Smooth muscle cell (in vitro differentiated cells): ENCODE data around the gene RAB8B. TPM values are rescaled to one million over a fixed set of nuclear protein-coding genes. Genes with fewer than 3 reads are reported as not detected.
A peak's percentile ranks its signal among the peaks of the same experiment; 100 is the strongest.

Source experiments
- DNase-seq: peaks from one replicate; lab custom pipeline; 2025; ENCODE audit not compliant: unreplicated experiment; lab: John Stamatoyannopoulos, UW
- H2AFZ ChIP-seq: fragments of 200-600 bp; sonication (generic); 2 replicates; pipeline ENCODE4 v1.6.0; 2016; ENCODE audit warnings: antibody characterized with exemption, low read depth, mild to moderate bottlenecking
- H3F3A ChIP-seq: fragments of 200-600 bp; sonication (generic); 2 replicates; pipeline ENCODE4 v1.6.0; 2017; ENCODE audit warnings: antibody characterized with exemption, low read depth
- H3K27ac ChIP-seq: fragments of 200-600 bp; sonication (generic); 2 replicates; pipeline ENCODE4 v1.5.1; 2016; ENCODE audit warnings: low read depth, mild to moderate bottlenecking
- H3K27me3 ChIP-seq: fragments of 200-600 bp; sonication (generic); 2 replicates; pipeline ENCODE4 v1.6.1; 2016; ENCODE audit warnings: low read depth, mild to moderate bottlenecking
- H3K36me3 ChIP-seq: fragments of 200-600 bp; sonication (generic); 2 replicates; pipeline ENCODE4 v1.5.1; 2016; ENCODE audit warnings: low read depth
- H3K4me1 ChIP-seq: fragments of 200-600 bp; sonication (generic); 2 replicates; pipeline ENCODE4 v1.5.1; 2016; ENCODE audit warnings: low read depth
- H3K4me2 ChIP-seq: fragments of 200-600 bp; sonication (generic); 2 replicates; pipeline ENCODE4 v1.6.0; 2016; ENCODE audit warnings: mild to moderate bottlenecking
- H3K4me3 ChIP-seq: fragments of 200-600 bp; sonication (generic); 2 replicates; pipeline ENCODE4 v1.5.1; 2016; ENCODE audit warnings: mild to moderate bottlenecking
- H3K79me2 ChIP-seq: fragments of 200-600 bp; sonication (generic); 2 replicates; pipeline ENCODE4 v1.6.0; 2016; ENCODE audit warnings: low read depth, mild to moderate bottlenecking
- H3K9ac ChIP-seq: fragments of 200-600 bp; sonication (generic); 2 replicates; pipeline ENCODE4 v1.6.0; 2016; ENCODE audit warnings: low read depth
- H3K9me3 ChIP-seq: fragments of 200-600 bp; sonication (generic); replicated peaks from 2 replicates; pipeline ENCODE4 v1.5.1; 2016; ENCODE audit warnings: low read depth
- H4K20me1 ChIP-seq: fragments of 200-600 bp; sonication (generic); 2 replicates; pipeline ENCODE4 v1.6.0; 2016; ENCODE audit warnings: low read depth
- WGBS: methylation state at CpG from one replicate; pipeline ENCODE4 v1.1.7; 2016; ENCODE audit warnings: low lambda C conversion rate; 5-methylcytosine and 5-hydroxymethylcytosine counted together
- polyA plus RNA-seq: library from polyadenylated mRNA; unstranded; fragments of >200 nt; fragmentation: Nextera tagmentation; extraction: Ambion mirVana; gene quantifications from 2 replicates; pipeline ENCODE4 v1.2.1, GENCODE V29; 2016
- total RNA-seq: library from RNA; depleted of rRNA; stranded (reverse); fragments of >200 nt; gene quantifications from 2 replicates; pipeline ENCODE4 v1.2.3, GENCODE V29; 2014
- TF ChIP-seq, protein P1 (sequence below): fragments of 200-600 bp; sonication (generic); IDR thresholded peaks from 2 replicates; pipeline ENCODE4 v1.5.1; 2017; ENCODE audit warnings: borderline replicate concordance, mild to moderate bottlenecking, antibody characterized with exemption; ENCODE audit not compliant: insufficient read depth, poor library complexity, severe bottlenecking

RAB8B gene
- total and polyA plus RNA-seq, 2 experiments from 2014 or later = 11.5 to 34.7 TPM

DNA sequence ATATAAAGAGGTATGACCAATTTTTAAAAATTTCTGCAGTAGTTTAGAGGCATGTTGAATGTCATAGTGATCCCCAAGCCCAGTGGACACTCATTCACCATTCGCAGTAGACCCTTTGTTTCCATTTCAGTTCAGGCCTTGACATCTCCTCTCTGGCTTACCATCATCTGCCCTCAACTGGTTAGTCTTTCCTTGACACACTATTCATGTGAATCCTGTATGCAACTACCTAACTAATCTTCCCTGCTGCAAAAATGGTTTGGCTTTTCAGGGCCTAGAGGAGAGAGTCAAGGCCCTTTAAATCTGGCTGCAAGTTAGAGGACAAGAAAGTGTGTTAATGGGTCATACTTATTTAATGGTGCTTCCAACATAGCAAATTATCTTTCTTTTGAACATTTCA, 98.9 kb downstream of the RAB8B start:
- Histone ChIP-seq H3K9ac (no peak overlapping the region), H3K27ac (no peak overlapping the region), H3K9me3 (no peaks in the 10 kb centered on the region), H4K20me1 (no peaks in the 10 kb centered on the region), H3K27me3 (no peaks in the 10 kb centered on the region), H3K36me3 (no peaks in the 10 kb centered on the region), H3K4me3 (no peak overlapping the region), H3F3A (peaks cover 8% of the 10 kb centered on the region), H3K4me1 (peaks cover 9% of the 10 kb centered on the region), H2AFZ (no peak overlapping the region), H3K4me2 (no peak overlapping the region), H3K79me2 (no peaks in the 10 kb centered on the region)
- TF ChIP-seq, protein P1, sequence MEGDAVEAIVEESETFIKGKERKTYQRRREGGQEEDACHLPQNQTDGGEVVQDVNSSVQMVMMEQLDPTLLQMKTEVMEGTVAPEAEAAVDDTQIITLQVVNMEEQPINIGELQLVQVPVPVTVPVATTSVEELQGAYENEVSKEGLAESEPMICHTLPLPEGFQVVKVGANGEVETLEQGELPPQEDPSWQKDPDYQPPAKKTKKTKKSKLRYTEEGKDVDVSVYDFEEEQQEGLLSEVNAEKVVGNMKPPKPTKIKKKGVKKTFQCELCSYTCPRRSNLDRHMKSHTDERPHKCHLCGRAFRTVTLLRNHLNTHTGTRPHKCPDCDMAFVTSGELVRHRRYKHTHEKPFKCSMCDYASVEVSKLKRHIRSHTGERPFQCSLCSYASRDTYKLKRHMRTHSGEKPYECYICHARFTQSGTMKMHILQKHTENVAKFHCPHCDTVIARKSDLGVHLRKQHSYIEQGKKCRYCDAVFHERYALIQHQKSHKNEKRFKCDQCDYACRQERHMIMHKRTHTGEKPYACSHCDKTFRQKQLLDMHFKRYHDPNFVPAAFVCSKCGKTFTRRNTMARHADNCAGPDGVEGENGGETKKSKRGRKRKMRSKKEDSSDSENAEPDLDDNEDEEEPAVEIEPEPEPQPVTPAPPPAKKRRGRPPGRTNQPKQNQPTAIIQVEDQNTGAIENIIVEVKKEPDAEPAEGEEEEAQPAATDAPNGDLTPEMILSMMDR = no peak
- WGBS = 73% methylated on average over 1 of the region's 1 CpG
- no peak for DNase-seq

DNA sequence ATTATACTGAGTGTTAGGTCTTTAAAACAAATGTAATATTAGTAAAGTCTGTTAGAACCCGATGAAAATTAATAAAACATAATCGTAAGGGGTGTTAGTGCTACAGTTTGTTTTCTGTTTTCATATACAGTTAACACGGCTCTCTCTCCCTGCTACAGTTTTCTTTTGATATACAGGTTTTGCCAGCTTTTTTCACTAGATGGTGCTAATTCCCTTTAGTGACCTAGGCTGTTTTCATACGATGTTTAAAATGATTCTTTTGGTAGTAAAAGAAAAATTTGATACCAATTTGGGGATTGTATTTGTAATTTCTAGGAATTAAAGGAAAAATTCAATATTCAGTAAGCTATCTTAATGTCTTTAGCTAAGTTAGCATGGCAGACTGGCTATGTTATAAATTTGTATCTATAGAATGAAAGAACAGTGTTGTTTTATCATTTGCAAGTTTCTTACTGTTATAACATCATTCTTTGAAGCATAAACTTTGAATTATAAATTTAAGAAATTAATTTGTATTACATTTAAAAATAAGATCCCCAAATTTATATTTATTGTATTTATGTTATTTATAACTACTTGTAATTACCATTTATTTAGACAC, 99.5 kb downstream of the RAB8B start:
- no peaks in the 10 kb centered on the region for H3K9me3 ChIP-seq
- no peak for DNase-seq
- H2AFZ ChIP-seq = no peak overlapping the region
- H3K27me3 ChIP-seq = no peaks in the 10 kb centered on the region
- no peak overlapping the region for H3K9ac ChIP-seq
- H3K4me1 ChIP-seq = peaks cover 9% of the 10 kb centered on the region
- no peaks in the 10 kb centered on the region for H4K20me1 ChIP-seq
- H3K4me2 ChIP-seq = no peak overlapping the region
- no peak overlapping the region for H3K4me3 ChIP-seq
- H3F3A ChIP-seq = peaks cover 8% of the 10 kb centered on the region
- 20% methylated on average over 4 of the region's 4 CpGs for WGBS
- H3K27ac ChIP-seq = no peak overlapping the region
- H3K36me3 ChIP-seq = no peaks in the 10 kb centered on the region
- H3K79me2 ChIP-seq = no peaks in the 10 kb centered on the region
- TF ChIP-seq, protein P1 = peak; percentile 77

DNA sequence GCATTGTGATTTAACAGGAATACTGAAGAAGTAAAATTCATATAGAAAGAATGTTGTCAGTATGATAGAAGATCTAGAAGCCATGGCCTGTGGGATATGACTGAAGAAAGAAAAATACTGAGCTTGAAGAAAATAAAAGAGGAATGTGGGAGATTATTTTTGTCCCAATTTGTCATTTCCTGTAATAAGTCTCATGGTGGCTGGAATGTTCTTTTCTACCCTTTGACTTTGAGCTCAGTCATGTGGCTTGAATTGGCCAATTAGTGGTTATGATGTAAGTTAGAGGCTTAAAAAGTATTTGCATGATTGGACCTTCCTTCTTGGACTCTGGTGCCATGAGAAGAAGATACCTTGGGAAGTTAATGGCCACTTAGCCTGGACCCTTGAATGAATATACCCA, 102.1 kb downstream of the RAB8B start:
- DNase-seq = no peak
- Histone ChIP-seq H3K9ac (no peak overlapping the region), H3K27me3 (no peaks in the 10 kb centered on the region), H3K27ac (peak overlapping the region; percentile 74), H3K4me2 (peak overlapping the region; percentile 20), H3F3A (peaks cover 8% of the 10 kb centered on the region), H3K36me3 (no peaks in the 10 kb centered on the region), H2AFZ (peak overlapping the region; percentile 1), H3K9me3 (no peaks in the 10 kb centered on the region), H3K79me2 (no peaks in the 10 kb centered on the region), H3K4me3 (no peak overlapping the region), H3K4me1 (peaks cover 9% of the 10 kb centered on the region), H4K20me1 (no peaks in the 10 kb centered on the region)
- TF ChIP-seq, protein P1 = no peak

DNA sequence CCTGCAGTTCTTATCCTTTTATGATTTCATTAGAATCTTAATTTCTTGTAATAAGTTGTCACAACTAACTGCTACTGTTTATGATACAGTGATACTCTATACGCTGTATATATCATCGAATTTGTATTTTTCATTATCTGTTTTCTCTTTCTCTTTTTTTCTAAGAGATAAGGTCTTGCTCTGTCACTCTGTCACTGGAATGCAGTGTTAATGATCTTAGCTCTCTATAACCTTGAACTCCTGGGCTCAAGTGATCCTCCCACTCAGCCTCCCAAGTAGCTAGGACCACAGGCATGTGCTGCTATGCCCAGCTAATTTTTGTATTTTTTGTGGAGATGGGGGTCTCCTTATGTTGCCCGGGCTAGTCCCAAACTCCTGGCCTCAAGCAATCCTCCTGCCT, 102.8 kb downstream of the RAB8B start:
- Histone ChIP-seq H3K27me3 (no peaks in the 10 kb centered on the region), H3F3A (peaks cover 8% of the 10 kb centered on the region), H3K9ac (no peak overlapping the region), H4K20me1 (no peaks in the 10 kb centered on the region), H3K4me1 (peaks cover 9% of the 10 kb centered on the region), H3K36me3 (no peaks in the 10 kb centered on the region), H2AFZ (no peak overlapping the region), H3K9me3 (no peaks in the 10 kb centered on the region), H3K79me2 (no peaks in the 10 kb centered on the region), H3K27ac (peak overlapping the region; percentile 74), H3K4me3 (no peak overlapping the region), H3K4me2 (no peak overlapping the region)
- WGBS = 94% methylated on average over 3 of the region's 3 CpGs
- TF ChIP-seq, protein P1 = no peak
- no peak for DNase-seq
